ENCODE measurements around the gene ORMDL2.

The ORMDL2 gene

DNA sequence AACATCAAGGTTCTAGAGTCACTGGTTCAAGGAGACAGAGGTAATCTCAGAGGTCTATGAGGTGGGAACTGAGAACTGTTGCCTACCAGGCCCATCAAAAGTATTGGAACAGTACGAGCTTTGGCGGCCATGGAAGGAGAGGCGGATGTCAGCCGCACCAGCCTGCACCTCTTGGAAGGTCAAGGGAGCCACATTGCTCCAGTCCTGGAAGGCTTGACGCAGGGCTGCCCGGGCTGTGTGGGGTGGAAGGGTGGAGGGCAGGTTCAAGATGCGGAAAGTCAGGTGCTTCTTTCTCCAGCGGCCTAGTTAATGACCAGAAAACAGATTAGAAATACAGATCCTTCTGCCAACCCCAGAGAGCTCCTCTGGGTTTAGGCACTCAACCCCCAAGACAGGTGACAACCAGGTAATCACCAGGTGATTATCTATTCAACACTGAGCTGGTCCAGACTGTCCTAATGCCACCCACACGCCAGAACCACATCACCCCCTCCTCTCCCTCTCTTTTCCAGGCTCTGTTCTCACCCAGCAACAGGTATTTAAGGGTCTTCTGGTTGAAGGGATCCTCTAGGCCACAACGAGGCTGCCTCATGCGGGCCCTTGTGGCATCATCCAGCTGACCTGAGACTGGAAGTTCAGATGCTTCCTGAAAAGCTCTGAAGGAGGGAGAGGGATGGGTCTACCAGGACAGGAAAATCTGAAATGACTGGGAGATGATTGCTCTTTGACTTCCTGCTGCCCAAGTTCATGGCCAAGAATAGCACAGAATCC, 22.9 kb downstream of the ORMDL2 start:
- DNase-seq (ENCODE audit: low spot score in 2 of 2) (no peak), ATAC-seq (no peak)
- H3K4me3 Mint-ChIP-seq, result no peak overlapping the region
- H3K9me3 Mint-ChIP-seq, result no peaks in the 10 kb centered on the region
- H3K4me1 Mint-ChIP-seq, result no peaks in the 10 kb centered on the region
- H3K36me3 Mint-ChIP-seq, result no peaks in the 10 kb centered on the region
- H3K27ac Mint-ChIP-seq, result peak overlapping the region; percentile 63

DNA sequence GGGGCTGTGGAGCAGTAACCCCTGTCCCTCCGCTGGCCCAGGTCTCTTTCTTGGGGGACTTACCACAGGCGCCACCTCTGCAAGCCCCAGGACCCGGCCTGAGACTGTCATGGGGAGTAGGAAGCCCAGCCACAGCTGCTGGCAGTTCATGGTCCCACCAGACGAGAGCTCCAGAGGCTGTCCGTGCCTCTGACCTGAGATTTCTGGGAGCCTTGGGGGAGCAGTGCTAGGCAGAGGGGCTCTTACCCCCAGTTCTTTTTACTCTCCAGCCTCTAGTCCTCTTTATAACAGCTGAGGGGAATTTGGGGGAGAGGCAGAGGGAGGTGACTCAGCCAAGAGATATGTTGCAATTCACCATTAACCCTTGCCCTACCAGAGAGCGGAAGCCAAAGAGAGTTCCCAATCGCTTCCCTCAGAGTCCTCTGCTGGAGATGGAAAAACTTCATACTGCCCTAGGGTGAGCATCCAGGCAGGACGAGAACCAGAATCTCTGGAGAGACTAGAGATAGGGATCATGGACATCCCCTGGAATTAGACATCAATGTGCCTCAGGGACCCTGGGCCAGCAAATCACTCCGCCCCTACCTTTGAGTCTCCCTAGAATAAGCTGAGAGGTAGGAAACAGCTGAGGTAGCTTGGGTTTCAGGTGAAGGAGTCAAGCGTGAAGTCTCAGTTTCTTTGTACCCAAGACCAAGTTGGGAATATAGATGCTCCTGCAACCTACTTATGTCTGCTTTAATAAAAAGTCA, 25.0 kb downstream of the ORMDL2 start, which contains the start of gene MMP19:
TSS of gene MMP19 (minus strand) at position 256 of the 749 bp plus-strand sequence. CDS start at position 150, 106 bp downstream.
- DNase-seq (ENCODE audit: low spot score in 2 of 2), result no peak
- Mint-ChIP-seq H3K4me3 (no peak within 1 kb of the TSS), H3K9me3 (no peaks in the 10 kb centered on the region), H3K27ac (peak within 1 kb of the TSS; percentile 63), H3K4me1 (peaks cover 11% of the 10 kb centered on the region), H3K36me3 (peaks cover 6% of the 10 kb centered on the region)
- ATAC-seq, result no peak

DNA sequence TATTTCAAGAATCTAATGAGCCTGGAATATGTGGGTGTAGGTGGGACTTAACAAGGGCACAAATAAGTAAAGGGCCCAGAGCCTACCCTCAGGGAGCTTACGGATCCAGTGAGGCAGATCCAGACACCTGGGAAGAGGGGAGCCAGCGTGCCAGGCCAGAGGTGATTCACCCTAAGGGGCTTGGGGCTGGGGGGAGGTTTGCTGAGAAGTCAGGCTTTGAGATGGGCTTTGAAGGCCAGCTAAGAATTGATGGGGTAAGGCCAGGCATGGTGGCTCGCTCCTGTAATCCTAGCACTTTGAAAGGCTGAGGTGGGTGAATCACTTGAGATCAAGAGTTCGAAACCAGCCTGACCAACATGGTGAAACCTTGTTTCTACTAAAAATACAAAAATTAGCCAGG, 25.6 kb downstream of the ORMDL2 start:
- Mint-ChIP-seq H3K4me3 (no peak overlapping the region), H3K9me3 (no peaks in the 10 kb centered on the region), H3K27ac (no peak overlapping the region), H3K4me1 (peaks cover 12% of the 10 kb centered on the region), H3K36me3 (peaks cover 6% of the 10 kb centered on the region)
- ATAC-seq (no peak), DNase-seq (ENCODE audit: low spot score in 2 of 2) (no peak)

DNA sequence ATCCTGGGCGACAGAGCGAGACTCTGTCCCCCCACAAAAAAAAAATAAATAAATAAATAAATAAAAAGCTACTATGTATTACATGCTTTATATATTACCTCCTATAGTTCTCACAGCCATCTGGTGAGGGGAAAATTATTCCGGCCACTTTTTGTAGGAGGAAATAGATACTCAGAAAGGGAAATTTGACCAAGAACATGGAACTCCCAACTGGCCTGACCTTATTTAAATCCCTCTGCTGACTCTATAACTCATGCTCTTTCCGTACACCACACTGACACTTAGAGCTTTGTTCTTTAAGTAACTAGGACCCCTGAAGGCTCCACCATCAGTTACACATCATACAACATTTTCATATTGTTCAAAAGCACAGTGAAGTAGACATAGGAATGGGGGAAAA, 27.1 kb downstream of the ORMDL2 start:
- Mint-ChIP-seq H3K36me3 (peaks cover 6% of the 10 kb centered on the region), H3K4me3 (no peak overlapping the region), H3K27ac (no peak overlapping the region), H3K9me3 (no peaks in the 10 kb centered on the region), H3K4me1 (peaks cover 12% of the 10 kb centered on the region)
- no peak for DNase-seq (ENCODE audit: low spot score in 2 of 2)
- no peak for ATAC-seq

DNA sequence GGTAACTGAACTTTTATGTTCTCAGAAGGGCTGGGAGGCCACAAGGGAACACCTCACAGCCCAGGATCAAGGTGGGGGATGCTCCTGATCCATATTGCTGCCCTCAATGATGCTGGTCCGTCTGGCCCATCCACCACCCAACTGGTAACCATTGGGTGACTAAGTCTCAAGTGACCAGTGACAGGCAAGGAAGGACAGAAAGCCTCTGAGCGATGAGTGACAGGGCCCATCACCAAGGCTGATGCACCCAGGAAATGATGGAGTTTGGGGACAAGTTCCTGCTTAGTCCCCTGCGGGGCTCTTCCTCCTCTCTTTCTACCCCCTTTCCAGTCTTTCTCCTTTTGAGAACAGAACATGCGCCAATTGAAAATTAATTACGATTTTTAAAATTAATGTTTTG, 27.5 kb downstream of the ORMDL2 start:
- Mint-ChIP-seq H3K9me3 (no peaks in the 10 kb centered on the region), H3K4me1 (peaks cover 12% of the 10 kb centered on the region), H3K4me3 (no peak overlapping the region), H3K36me3 (peaks cover 6% of the 10 kb centered on the region), H3K27ac (no peak overlapping the region)
- DNase-seq (ENCODE audit: low spot score in 2 of 2) (no peak), ATAC-seq (no peak)

DNA sequence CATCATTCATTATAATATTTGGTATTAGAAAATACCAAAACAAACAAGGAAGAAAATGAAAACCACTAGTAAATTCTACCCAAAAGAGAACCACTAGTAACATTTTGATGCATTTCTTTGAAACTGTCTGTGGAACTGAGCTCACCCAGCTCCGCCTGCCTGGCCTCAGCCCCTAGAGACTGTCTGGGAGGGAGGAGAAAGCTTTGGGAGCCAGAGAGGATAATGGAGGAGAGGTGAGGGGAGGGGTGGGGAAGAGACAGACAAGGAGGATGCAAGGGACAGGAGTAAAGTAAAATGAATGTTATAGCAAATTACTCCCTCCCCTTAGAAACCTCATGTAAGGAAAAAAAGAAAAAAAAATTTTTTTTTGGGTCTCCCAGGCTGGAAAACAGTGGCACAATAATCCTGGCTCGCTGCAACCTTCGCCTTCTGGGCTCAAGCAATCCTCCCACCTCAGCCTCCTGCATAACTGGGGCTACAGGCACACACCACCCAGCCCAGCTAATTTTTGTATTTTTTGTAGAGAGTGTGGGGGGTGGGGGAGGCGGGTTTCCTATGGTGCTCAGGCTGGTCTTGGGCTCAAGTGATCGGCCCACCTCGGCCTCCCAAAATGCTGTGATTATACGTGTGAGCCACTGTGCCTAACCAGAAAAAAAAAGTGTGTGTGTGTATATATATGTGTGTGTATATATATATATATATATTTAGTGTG, 28.1 kb downstream of the ORMDL2 start:
- DNase-seq (ENCODE audit: low spot score in 2 of 2) (no peak), ATAC-seq (no peak)
- H3K4me3 Mint-ChIP-seq, result no peak overlapping the region
- H3K9me3 Mint-ChIP-seq, result no peaks in the 10 kb centered on the region
- no peak overlapping the region for H3K27ac Mint-ChIP-seq
- H3K36me3 Mint-ChIP-seq, result peaks cover 6% of the 10 kb centered on the region
- peaks cover 12% of the 10 kb centered on the region for H3K4me1 Mint-ChIP-seq

DNA sequence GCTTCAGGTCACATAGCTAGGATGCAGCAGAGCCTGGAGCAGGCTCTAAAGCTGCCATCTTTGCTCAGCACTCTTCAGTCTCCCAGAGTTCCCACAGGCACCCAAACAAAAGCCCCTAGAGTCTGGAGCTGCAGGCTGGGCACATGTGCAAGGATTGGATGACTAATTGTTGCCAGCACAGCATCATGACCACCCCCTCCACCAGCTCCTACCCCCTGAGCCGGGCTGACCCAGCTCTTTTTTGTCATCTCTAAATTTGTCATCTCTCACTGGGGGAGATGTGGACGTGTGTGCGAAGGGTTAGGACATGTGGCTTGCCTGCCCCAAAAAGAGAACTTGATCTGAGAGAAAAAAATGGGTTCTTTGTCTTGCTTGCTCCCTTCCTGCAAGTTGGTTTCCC, 29.2 kb downstream of the ORMDL2 start:
- peak; percentile 92 for ATAC-seq
- Mint-ChIP-seq H3K36me3 (peaks cover 6% of the 10 kb centered on the region), H3K4me3 (peak overlapping the region; percentile 60), H3K27ac (peak overlapping the region; percentile 97), H3K4me1 (peaks cover 12% of the 10 kb centered on the region), H3K9me3 (no peaks in the 10 kb centered on the region)
- DNase-seq (ENCODE audit: low spot score in 2 of 2), result no peak

DNA sequence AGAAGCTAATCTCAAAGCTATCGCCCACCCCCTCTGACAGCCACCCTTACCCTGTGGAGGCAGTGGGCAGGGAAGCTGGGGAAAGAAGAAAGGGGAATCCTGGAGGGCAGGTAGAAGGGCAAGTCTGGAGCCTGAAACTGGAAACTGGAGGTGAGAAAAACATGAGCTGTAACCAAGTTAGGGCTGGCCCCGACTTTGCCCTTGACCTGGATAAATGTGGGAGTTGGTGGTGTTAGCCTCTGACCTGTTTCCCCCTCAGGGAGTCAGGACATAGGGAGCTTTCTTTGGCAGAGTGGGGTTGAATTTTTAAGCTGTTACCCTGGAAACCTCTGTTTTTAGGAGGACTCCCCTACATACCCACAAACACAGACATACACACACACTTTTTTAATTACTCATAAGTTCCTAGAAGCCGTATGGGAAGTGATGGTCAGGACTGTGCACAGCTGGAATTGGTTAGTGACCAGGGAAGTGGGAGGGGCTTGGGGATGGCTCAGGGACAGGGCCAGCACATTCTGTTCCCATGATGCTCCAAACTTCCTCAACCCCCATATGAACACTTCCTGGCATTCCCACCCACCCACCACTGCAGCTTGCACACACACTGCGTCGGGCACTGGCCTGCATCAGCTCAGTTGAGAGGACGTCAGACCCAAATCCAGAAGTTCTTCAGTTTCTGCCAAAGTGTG, 29.9 kb downstream of the ORMDL2 start:
- ATAC-seq (peak; percentile 81), DNase-seq (ENCODE audit: low spot score in 2 of 2) (no peak)
- peaks cover 6% of the 10 kb centered on the region for H3K36me3 Mint-ChIP-seq
- peaks cover 12% of the 10 kb centered on the region for H3K4me1 Mint-ChIP-seq
- no peaks in the 10 kb centered on the region for H3K9me3 Mint-ChIP-seq
- peak overlapping the region; percentile 60 for H3K4me3 Mint-ChIP-seq
- peak overlapping the region; percentile 97 for H3K27ac Mint-ChIP-seq

DNA sequence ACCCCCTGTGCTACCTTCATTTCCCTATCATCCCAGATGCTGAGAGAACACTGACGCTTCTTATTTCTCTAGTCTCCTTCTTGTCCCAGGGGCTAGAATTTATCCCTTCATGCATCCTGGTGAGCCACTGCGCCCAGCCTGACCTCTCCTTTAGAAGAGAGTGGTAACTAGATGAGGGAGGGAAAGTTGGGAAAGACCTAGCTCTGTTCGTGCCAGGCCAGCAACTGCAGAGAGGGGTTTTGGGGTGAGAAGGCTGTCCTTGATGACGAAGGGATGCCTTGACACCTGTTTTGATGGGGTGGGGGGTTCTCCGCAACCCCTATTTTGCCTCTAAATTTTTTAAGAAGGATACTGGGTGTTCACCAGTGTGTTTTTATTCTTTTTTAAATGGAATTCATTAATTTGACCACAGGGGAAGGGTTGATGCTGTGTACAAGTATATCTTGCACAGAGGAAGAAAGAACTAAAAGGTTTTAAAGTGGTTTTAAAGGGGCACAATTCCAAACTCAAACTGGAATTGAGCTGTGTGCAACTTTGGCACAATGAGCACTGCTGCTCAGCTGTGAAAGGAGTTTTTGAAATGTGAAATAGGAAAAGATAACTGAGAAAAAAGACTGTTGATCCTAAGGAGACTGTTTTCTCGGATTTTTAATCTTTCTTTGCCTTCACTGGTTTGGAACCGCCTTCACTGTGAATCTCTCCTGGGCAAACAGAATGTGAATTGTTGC, 31.9 kb downstream of the ORMDL2 start:
- peaks cover 6% of the 10 kb centered on the region for H3K36me3 Mint-ChIP-seq
- no peak for ATAC-seq
- DNase-seq (ENCODE audit: low spot score in 2 of 2), result no peak
- peaks cover 12% of the 10 kb centered on the region for H3K4me1 Mint-ChIP-seq
- H3K4me3 Mint-ChIP-seq, result no peak overlapping the region
- no peak overlapping the region for H3K27ac Mint-ChIP-seq
- no peaks in the 10 kb centered on the region for H3K9me3 Mint-ChIP-seq

DNA sequence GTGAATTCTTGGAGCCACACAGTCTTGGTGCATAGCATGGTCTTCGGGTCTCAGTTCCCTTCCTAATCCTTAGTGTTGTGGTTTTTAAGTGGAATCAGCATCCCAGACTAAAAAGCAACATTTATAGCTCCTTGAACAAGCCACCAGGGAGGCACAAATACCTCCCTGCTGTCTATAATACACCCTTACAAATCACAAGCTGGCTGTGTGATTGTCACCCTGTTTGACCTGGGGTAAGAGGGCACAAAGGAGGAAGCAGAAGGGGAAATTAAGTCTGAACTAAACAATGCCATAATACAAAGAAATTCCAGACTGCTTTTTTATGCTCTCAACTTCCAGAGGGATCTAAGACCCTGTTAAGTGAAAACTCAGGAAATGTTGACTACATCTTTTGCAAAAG, 32.6 kb downstream of the ORMDL2 start:
- DNase-seq (ENCODE audit: low spot score in 2 of 2), result no peak
- Mint-ChIP-seq H3K9me3 (no peaks in the 10 kb centered on the region), H3K4me3 (no peak overlapping the region), H3K4me1 (peaks cover 12% of the 10 kb centered on the region), H3K27ac (no peak overlapping the region), H3K36me3 (peaks cover 6% of the 10 kb centered on the region)
- ATAC-seq, result no peak

DNA sequence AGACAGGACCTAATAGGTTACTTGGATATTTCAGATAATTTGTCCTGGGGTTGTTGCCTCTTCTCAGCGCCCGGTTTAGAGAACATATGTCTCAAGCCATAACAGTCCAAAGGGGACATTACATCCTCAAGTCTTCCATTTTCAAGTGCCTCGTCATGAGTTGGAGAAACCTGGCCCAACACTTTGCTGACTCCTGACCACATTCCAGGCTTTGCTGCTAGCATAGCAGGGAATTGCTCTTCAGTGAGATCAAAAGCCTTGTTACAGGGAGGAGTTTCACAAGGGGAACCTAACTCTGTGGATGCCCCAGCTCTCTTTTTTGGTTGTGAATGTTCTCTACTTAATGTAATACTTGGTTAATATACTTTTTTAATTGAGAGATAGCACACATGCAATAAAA, 33.1 kb downstream of the ORMDL2 start:
- Mint-ChIP-seq H3K9me3 (no peaks in the 10 kb centered on the region), H3K27ac (no peak overlapping the region), H3K36me3 (peaks cover 6% of the 10 kb centered on the region), H3K4me3 (no peak overlapping the region), H3K4me1 (peaks cover 12% of the 10 kb centered on the region)
- ATAC-seq (no peak), DNase-seq (ENCODE audit: low spot score in 2 of 2) (no peak)

DNA sequence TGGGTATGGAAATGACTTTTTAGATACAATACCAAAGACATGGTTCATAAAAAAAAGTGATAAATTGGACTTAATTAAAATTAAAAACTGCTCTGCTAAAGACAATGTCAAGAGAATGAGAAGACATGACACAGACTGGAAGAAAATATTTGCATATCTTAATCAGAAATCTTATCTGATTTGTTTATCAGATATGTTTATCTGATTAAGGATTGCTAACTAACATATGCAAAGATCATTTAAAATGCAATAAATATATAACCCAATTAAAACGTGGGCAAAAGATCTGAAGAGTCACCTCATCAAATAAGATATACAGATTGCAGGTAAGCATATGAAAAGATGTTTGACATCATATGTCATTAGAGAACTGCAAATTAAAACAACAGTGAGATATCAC, 34.9 kb downstream of the ORMDL2 start:
- peaks cover 1% of the 10 kb centered on the region for H3K36me3 Mint-ChIP-seq
- peaks cover 2% of the 10 kb centered on the region for H3K4me1 Mint-ChIP-seq
- H3K9me3 Mint-ChIP-seq, result no peaks in the 10 kb centered on the region
- DNase-seq (ENCODE audit: low spot score in 2 of 2), result no peak
- ATAC-seq, result no peak
- H3K4me3 Mint-ChIP-seq, result no peak overlapping the region
- H3K27ac Mint-ChIP-seq, result no peak overlapping the region

DNA sequence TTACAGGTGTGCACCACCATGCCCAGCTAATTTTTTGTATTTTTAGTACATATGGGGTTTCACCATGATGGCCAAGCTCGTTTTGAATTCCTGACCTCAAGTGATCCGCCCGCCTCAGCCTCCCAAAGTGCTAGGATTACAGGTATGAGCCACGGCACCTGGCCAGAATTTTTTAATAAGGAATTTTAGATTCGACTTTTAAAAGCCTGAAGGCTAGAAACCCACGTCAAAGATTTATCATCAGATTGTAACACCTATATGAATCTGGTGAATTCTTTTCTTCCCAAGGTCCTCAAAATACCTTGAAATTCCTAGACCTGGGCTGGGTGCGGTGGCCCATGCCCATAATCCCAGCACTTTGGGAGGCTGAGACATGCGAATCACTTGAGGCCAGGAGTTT, 43.6 kb downstream of the ORMDL2 start:
- H3K36me3 Mint-ChIP-seq, result no peaks in the 10 kb centered on the region
- ATAC-seq (no peak), DNase-seq (ENCODE audit: low spot score in 2 of 2) (no peak)
- peaks cover 4% of the 10 kb centered on the region for H3K9me3 Mint-ChIP-seq
- H3K4me3 Mint-ChIP-seq, result no peak overlapping the region
- no peak overlapping the region for H3K27ac Mint-ChIP-seq
- H3K4me1 Mint-ChIP-seq, result no peaks in the 10 kb centered on the region

DNA sequence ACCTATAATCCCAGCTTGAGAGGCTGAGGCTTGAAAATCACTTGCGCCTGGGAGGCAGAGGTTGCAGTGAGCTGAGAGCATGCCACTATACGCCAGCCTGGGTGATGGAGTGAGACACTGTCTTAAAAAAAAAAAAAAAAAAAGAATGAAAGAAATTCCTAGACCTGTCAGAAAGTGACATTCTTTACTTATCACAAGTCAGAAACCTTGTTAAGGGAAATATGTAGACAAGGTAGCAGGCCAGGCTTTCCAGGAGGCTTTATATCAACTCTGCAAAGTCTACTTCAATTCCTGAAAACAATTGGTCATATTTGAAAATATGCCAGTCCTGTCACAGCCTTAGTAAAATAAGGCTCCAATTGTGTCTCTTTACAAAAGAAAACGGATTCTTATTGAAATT, 44.0 kb downstream of the ORMDL2 start:
- ATAC-seq (no peak), DNase-seq (ENCODE audit: low spot score in 2 of 2) (no peak)
- Mint-ChIP-seq H3K36me3 (no peaks in the 10 kb centered on the region), H3K4me1 (no peaks in the 10 kb centered on the region), H3K4me3 (no peak overlapping the region), H3K9me3 (peaks cover 4% of the 10 kb centered on the region), H3K27ac (no peak overlapping the region)
